SK-N-MC (cell line): ENCODE data around the gene HSD11B2.

Experiments
- EZH2 ChIP-seq: fragments of 200-600 bp; sonication (generic); IDR thresholded peaks from one replicate; pipeline ENCODE4 v1.6.1; 2017; ENCODE audit warnings: antibody characterized with exemption
- POLR2AphosphoS5 ChIP-seq: IDR thresholded peaks from 2 replicates; pipeline ENCODE4 v1.6.1; 2012; ENCODE audit warnings: mild to moderate bottlenecking, low read depth, low read length, borderline replicate concordance

DNA sequence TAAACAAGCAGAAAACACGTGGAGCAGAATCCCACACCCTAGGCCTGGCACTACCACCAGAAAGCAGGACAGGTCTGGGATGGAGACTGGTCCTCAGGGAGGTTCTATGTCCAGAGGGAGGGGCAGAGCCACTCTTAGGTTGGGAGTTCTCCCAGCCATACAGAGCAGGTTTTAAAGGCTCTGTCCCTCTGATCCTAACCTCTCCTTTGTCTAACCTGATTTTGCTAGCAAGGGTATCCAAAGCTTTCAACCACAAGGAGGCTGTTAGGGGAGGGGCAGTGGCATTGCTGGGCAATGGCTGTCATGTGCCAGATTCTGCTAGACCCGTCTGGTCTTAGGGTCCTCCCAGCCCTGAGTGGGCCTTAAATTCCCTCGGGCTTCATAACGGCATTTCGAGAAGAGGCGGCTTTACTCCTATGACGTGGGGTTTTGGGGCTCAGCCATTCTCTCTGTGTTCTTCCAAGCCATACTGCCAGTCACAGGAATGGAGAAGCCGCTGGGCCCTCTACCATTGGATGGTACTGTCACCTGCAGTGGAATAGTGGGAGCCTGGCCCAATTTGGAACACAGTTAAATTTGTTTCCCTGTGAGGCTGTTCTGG, 43.3 kb upstream of the HSD11B2 start:
- TF ChIP-seq EZH2, result no peak
- TF ChIP-seq POLR2AphosphoS5, result no peak
